BE2C (cell line): ENCODE measurements around the gene AMD1.

Source experiments
- DNase-seq: peaks from one replicate; pipeline ENCODE4 v3.0.0-alpha.2; 2020
- H3K27me3 ChIP-seq: fragments of 250-450 bp; sonication (Bioruptor Pico); 2 replicates; pipeline ENCODE4 v1.5.1; 2020; ENCODE audit warnings: mild to moderate bottlenecking
- H3K36me3 ChIP-seq: fragments of 250-450 bp; sonication (Bioruptor Pico); 2 replicates; pipeline ENCODE4 v1.5.1; 2020; ENCODE audit warnings: mild to moderate bottlenecking
- H3K4me1 ChIP-seq: fragments of 250-450 bp; sonication (Bioruptor Pico); 2 replicates; pipeline ENCODE4 v1.5.1; 2020
- H3K4me3 ChIP-seq: 2 replicates; pipeline ENCODE4 v1.5.1; 2011; ENCODE audit warnings: low read depth, low read length
- H3K9me3 ChIP-seq: fragments of 250-450 bp; sonication (Bioruptor Pico); 2 replicates; pipeline ENCODE4 v1.5.1; 2020
- TF ChIP-seq, protein P1 (sequence below): IDR thresholded peaks from 2 replicates; pipeline ENCODE4 v1.5.1; 2012; ENCODE audit warnings: mild to moderate bottlenecking, low read depth, low read length

The AMD1 gene

GRCh38 chr6:110939429-110940200 is 65.0 kb downstream of the AMD1 start:
- no peaks in the 10 kb centered on the region for H3K4me1 ChIP-seq
- no peaks in the 10 kb centered on the region for H3K27me3 ChIP-seq
- DNase-seq: no peak
- no peaks in the 10 kb centered on the region for H3K9me3 ChIP-seq
- no peaks in the 10 kb centered on the region for H3K36me3 ChIP-seq
- no peak overlapping the region for H3K4me3 ChIP-seq
- TF ChIP-seq, protein P1, sequence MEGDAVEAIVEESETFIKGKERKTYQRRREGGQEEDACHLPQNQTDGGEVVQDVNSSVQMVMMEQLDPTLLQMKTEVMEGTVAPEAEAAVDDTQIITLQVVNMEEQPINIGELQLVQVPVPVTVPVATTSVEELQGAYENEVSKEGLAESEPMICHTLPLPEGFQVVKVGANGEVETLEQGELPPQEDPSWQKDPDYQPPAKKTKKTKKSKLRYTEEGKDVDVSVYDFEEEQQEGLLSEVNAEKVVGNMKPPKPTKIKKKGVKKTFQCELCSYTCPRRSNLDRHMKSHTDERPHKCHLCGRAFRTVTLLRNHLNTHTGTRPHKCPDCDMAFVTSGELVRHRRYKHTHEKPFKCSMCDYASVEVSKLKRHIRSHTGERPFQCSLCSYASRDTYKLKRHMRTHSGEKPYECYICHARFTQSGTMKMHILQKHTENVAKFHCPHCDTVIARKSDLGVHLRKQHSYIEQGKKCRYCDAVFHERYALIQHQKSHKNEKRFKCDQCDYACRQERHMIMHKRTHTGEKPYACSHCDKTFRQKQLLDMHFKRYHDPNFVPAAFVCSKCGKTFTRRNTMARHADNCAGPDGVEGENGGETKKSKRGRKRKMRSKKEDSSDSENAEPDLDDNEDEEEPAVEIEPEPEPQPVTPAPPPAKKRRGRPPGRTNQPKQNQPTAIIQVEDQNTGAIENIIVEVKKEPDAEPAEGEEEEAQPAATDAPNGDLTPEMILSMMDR: no peak

DNA sequence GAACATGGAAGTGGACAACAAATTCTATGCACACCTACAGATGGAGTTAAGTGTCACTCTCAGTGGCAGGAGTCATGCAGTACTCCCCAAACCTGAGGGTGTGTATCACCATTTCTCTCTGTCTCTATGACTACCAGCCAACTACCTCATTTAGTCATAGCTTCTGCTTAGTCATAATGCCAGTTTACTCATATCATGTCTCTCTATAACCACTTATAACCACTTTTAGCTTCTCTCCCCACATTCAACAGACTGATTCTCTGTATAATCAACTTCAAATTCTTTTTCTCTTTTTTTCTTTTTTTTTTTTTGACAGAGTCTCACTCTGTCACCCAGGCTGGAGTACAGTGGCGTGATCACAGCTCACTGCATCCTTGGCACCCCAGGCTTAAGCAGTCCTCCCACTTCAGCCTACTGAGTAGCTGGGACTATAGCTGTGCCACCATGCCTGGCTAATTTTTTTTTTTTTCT is 70.1 kb downstream of the AMD1 start:
- Histone ChIP-seq H3K4me3 (no peak overlapping the region), H3K36me3 (no peaks in the 10 kb centered on the region), H3K4me1 (no peaks in the 10 kb centered on the region), H3K27me3 (no peaks in the 10 kb centered on the region), H3K9me3 (no peaks in the 10 kb centered on the region)
- TF ChIP-seq, protein P1: no peak
- DNase-seq: no peak
